Measurements from ENCODE around the gene ZNF783.
A peak's percentile ranks its signal among the peaks of the same experiment; 100 is the strongest.
"Not testable (repeated sequence)": the region's sequence is repeated elsewhere in the genome, so short reads cannot be mapped to it uniquely, and the experiment has no call there.

ZNF783 gene

GRCh38 chr7:149307775-149308501 is 45.9 kb downstream of the ZNF783 start:
- Histone ChIP-seq H3K9me3 (replicated peaks; ENCODE audit: low read length) (no peaks in the 10 kb centered on the region), H3K9ac (ENCODE audit: low read depth, low read length) (no peak overlapping the region), H3K4me2 (ENCODE audit: low read length) (no peak overlapping the region), H3K4me1 (ENCODE audit: control insufficient read depth, insufficient read depth, low read length) (no peaks in the 10 kb centered on the region), H3K36me3 (ENCODE audit: insufficient read depth, low read length) (no peaks in the 10 kb centered on the region), H3K27me3 (ENCODE audit: control insufficient read depth, insufficient read depth, low read length) (peaks cover 3% of the 10 kb centered on the region), H3K4me3 (ENCODE audit: low read length) (no peak overlapping the region)

DNA sequence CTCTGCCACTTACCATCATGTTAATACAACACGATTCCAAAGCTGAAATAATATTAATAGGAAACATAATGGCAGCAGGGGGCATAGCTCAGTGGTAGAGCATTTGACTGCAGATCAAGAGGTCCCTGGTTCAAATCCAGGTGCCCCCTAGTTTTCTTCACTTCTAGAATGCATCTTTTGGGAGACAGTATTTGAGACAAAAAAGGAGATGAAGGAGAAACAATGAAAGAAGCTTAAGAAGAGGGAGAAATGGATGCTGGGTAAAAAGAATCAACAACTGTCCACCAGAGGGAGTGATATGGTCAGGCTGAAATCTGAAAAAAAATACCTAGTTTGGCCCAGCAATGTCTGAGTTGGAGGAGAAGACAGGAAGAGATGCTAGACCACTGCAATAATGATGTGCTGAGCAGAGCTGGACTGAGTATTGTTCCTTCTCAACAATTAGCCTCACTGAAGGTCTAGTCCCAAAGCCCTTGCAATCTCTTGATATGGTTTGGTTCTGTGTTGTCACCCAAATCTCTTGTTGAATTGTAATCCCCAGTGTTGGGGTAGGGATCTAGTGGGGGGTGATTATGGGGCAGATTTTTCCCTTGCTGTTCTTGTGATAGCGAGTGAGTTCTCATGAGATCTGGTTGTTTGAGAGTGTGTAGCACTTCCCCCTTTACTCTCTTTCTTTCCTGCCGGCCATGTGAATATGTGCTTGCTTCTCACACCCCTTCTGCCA is 48.3 kb downstream of the ZNF783 start:
- Histone ChIP-seq H3K4me2 (ENCODE audit: low read length) (no peak overlapping the region), H3K9me3 (replicated peaks; ENCODE audit: low read length) (no peaks in the 10 kb centered on the region), H3K4me1 (ENCODE audit: control insufficient read depth, insufficient read depth, low read length) (no peaks in the 10 kb centered on the region), H3K4me3 (ENCODE audit: low read length) (no peak overlapping the region), H3K9ac (ENCODE audit: low read depth, low read length) (no peak overlapping the region), H3K36me3 (ENCODE audit: insufficient read depth, low read length) (no peaks in the 10 kb centered on the region), H3K27me3 (ENCODE audit: control insufficient read depth, insufficient read depth, low read length) (peaks cover 3% of the 10 kb centered on the region)

DNA sequence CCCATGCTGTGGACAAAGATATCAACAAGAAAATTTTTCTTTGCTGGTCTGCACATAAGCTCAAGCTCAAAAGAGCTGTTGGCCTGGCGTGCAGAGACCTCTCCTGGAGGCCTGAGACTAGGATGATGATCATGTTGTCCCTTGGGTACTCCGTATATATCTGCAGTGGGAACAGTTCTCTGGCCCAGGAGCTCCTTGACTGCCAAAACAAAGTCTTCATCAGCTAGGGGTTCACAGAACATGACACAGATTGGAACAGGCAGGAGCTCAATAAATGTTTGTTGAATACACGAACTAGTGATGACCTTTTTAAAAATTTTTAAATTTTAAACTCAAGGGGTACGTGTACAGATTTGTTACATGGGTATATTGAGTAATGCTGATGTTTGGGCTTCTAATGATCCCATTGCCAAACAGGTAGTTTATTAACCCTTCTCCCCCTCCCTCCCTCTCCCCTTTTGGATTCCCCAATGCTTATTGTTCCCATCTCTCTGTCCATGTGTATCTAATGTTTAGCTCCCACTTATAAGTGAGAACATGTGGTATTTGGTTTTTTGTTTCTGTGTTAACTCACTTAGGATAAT is 49.1 kb downstream of the ZNF783 start:
- Histone ChIP-seq H3K9ac (ENCODE audit: low read depth, low read length) (no peak overlapping the region), H3K9me3 (replicated peaks; ENCODE audit: low read length) (no peaks in the 10 kb centered on the region), H3K4me3 (ENCODE audit: low read length) (no peak overlapping the region), H3K4me1 (ENCODE audit: control insufficient read depth, insufficient read depth, low read length) (no peaks in the 10 kb centered on the region), H3K27me3 (ENCODE audit: control insufficient read depth, insufficient read depth, low read length) (peaks cover 4% of the 10 kb centered on the region), H3K36me3 (ENCODE audit: insufficient read depth, low read length) (no peaks in the 10 kb centered on the region), H3K4me2 (ENCODE audit: low read length) (no peak overlapping the region)

GRCh38 chr7:149313981-149314380 is 52.0 kb downstream of the ZNF783 start:
- Histone ChIP-seq H3K27me3 (ENCODE audit: control insufficient read depth, insufficient read depth, low read length) (peaks cover 22% of the 10 kb centered on the region), H3K4me1 (ENCODE audit: control insufficient read depth, insufficient read depth, low read length) (no peaks in the 10 kb centered on the region)

GRCh38 chr7:149316606-149317005 is 54.6 kb downstream of the ZNF783 start:
- H3K9ac ChIP-seq (ENCODE audit: low read depth, low read length) = no peak overlapping the region
- H3K4me1 ChIP-seq (ENCODE audit: control insufficient read depth, insufficient read depth, low read length) = no peaks in the 10 kb centered on the region
- no peak overlapping the region for H3K4me2 ChIP-seq (ENCODE audit: low read length)
- peaks cover 25% of the 10 kb centered on the region for H3K27me3 ChIP-seq (ENCODE audit: control insufficient read depth, insufficient read depth, low read length)
- no peaks in the 10 kb centered on the region for H3K9me3 ChIP-seq (replicated peaks; ENCODE audit: low read length)
- no peak overlapping the region for H3K4me3 ChIP-seq (ENCODE audit: low read length)
- no peaks in the 10 kb centered on the region for H3K36me3 ChIP-seq (ENCODE audit: insufficient read depth, low read length)

More at GRCh38 chr7:149313981-149314380, 52.0 kb downstream of the ZNF783 start:
- Histone ChIP-seq H3K9me3 (replicated peaks; ENCODE audit: low read length) (no peaks in the 10 kb centered on the region), H3K4me2 (ENCODE audit: low read length) (no peak overlapping the region), H3K36me3 (ENCODE audit: insufficient read depth, low read length) (no peaks in the 10 kb centered on the region), H3K4me3 (ENCODE audit: low read length) (no peak overlapping the region), H3K9ac (ENCODE audit: low read depth, low read length) (no peak overlapping the region)

DNA sequence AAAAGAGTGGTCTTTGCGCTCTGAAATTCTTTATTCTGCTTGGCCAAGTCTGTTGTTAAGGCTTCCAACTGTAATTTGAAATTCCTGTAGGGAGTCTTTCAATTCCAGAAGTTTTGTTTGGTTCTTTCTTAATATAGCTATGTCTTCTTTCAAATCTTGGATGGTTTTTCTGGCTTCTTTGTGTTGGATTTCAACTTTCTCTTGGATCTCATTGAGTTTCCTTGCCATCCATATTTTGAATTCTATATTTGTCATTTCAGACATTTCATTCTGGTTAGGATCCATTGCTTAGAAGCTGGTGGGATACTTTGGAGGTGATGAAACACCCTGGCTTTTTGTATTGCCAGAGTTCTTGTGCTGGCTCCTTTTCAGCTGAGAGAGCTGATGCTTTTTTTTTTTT is 55.5 kb downstream of the ZNF783 start:
- Histone ChIP-seq H3K9me3 (replicated peaks; ENCODE audit: low read length) (no peaks in the 10 kb centered on the region), H3K36me3 (ENCODE audit: insufficient read depth, low read length) (no peaks in the 10 kb centered on the region), H3K4me3 (ENCODE audit: low read length) (no peak overlapping the region), H3K9ac (ENCODE audit: low read depth, low read length) (no peak overlapping the region), H3K27me3 (ENCODE audit: control insufficient read depth, insufficient read depth, low read length) (peaks cover 25% of the 10 kb centered on the region), H3K4me1 (ENCODE audit: control insufficient read depth, insufficient read depth, low read length) (no peaks in the 10 kb centered on the region), H3K4me2 (ENCODE audit: low read length) (no peak overlapping the region)

DNA sequence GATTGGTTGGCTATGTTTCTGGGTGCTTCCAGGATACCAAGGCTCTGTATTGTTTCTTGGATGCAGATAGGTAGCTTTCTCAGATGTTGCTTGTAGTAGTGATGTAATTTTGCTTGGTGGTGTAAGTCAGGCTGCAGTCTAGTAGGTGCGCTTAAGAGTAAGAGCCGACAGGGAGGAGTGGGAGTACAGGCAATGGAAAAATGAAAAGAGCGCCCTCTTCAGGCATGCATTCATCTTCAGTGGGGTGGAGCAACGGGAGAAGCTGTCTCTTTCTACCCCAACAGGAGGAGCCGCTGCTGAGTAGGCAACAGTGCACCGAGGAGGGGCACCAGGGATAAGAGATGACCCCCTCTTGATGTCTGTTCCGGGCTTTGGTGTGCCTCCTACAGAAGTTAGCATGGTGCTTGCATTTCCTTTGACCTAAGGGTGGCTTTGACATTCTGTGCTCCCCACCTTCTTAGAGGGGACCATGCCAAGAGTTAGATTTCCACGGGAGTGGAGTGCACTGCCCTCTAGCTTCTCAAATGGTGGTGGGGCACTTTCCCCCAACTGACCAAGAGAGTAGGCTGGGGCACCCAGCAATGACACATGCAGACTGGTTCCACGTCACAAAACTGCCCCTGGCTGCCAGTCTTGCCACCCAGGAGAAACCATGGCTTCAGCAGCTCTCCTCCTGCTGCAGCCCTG is 56.1 kb downstream of the ZNF783 start:
- H3K4me1 ChIP-seq (ENCODE audit: control insufficient read depth, insufficient read depth, low read length) = no peaks in the 10 kb centered on the region
- H3K36me3 ChIP-seq (ENCODE audit: insufficient read depth, low read length) = no peaks in the 10 kb centered on the region
- no peaks in the 10 kb centered on the region for H3K9me3 ChIP-seq (replicated peaks; ENCODE audit: low read length)
- peaks cover 25% of the 10 kb centered on the region for H3K27me3 ChIP-seq (ENCODE audit: control insufficient read depth, insufficient read depth, low read length)
- no peak overlapping the region for H3K9ac ChIP-seq (ENCODE audit: low read depth, low read length)
- no peak overlapping the region for H3K4me2 ChIP-seq (ENCODE audit: low read length)
- H3K4me3 ChIP-seq (ENCODE audit: low read length) = no peak overlapping the region

GRCh38 chr7:149319376-149319775 is 57.4 kb downstream of the ZNF783 start:
- peaks cover 25% of the 10 kb centered on the region for H3K27me3 ChIP-seq (ENCODE audit: control insufficient read depth, insufficient read depth, low read length)

DNA sequence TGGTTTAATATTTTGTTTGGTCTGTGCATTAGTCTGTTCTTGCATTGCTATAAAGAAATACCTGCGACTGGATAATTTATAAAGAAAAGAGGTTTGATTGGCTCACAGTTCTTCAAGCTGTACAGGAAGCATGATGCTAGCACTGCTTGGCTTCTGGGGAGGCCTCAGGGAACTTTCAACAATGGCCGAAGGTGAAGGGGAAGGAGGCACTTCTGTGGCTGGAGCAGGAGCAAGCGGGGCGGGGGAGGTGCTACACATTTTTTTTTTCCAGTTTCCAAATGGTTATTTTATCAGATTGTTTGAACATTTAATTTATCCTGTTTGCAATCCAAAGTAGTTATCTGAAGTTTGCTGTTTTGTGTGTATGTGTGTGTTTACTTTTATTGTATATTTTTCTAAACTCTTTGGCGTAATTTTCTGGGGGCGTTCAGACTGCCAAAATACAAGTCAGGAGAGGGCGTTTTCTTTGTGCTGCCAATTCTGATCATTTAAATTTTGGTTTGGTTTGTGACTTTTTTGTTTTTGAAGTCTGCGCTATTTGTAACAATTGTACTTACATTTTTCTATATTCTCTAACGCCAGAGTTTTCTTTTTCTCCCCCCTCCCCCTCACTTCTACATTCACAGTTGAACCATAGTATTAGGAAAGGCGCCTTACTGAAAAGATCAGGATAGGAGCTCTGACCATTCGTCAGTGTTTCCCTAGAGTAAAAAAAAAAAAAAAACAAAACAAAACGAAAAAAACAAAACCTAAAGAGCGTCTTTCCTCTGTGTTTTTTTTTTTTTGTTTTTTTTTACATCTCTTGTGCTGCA is 58.5 kb downstream of the ZNF783 start:
- Histone ChIP-seq H3K27me3 (ENCODE audit: control insufficient read depth, insufficient read depth, low read length) (peaks cover 25% of the 10 kb centered on the region), H3K36me3 (ENCODE audit: insufficient read depth, low read length) (no peaks in the 10 kb centered on the region), H3K9ac (ENCODE audit: low read depth, low read length) (no peak overlapping the region), H3K9me3 (replicated peaks; ENCODE audit: low read length) (no peaks in the 10 kb centered on the region), H3K4me1 (ENCODE audit: control insufficient read depth, insufficient read depth, low read length) (no peaks in the 10 kb centered on the region), H3K4me2 (ENCODE audit: low read length) (peak overlapping the region; percentile 79), H3K4me3 (ENCODE audit: low read length) (no peak overlapping the region)

More at GRCh38 chr7:149319376-149319775, 57.4 kb downstream of the ZNF783 start:
- Histone ChIP-seq H3K4me2 (ENCODE audit: low read length) (no peak overlapping the region), H3K36me3 (ENCODE audit: insufficient read depth, low read length) (no peaks in the 10 kb centered on the region), H3K9me3 (replicated peaks; ENCODE audit: low read length) (no peaks in the 10 kb centered on the region), H3K4me3 (ENCODE audit: low read length) (no peak overlapping the region), H3K9ac (ENCODE audit: low read depth, low read length) (no peak overlapping the region), H3K4me1 (ENCODE audit: control insufficient read depth, insufficient read depth, low read length) (no peaks in the 10 kb centered on the region)

DNA sequence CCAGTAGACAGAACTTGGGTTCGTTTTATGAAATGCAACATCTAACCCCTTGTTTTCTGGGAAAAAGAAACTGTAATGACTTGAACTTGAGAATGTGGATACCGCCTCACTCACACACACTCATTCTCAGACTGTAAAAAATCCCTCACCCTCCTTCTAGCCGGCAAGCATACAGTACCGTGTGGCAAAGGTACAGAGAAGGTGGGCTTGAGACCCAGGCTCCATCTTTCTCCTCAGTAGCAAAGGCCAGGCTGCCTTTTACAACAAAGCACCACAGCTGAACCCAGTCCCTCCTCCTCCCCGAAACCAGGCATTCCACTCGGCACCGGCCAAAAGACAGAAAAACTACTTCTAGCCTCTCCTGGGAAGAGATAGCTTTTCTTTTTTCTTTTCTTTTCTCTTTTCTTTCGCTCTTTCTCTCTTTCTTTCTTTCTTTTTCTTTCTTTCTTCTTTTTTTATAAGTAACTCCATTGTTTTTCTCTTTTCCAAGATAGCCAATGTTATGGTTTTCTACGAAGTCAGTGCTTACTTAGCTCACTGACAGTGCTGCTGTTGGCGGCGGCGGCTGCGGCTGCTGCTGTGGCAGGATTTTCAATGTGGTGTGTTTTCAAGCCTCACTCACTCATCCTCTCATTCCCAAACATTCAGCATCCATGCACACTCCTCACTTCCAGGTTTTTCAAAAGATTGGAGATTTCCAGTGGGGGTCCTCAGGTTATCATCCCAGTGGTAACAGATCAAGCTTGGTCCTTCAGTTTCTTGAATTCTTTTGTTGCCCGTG is 59.3 kb downstream of the ZNF783 start:
- not testable (repeated sequence) for H3K9me3 ChIP-seq (replicated peaks; ENCODE audit: low read length); H3K4me1 ChIP-seq (ENCODE audit: control insufficient read depth, insufficient read depth, low read length); H3K36me3 ChIP-seq (ENCODE audit: insufficient read depth, low read length)
- Histone ChIP-seq H3K4me3 (ENCODE audit: low read length) (peak overlapping the region; percentile 70), H3K9ac (ENCODE audit: low read depth, low read length) (peak overlapping the region; percentile 52), H3K27me3 (ENCODE audit: control insufficient read depth, insufficient read depth, low read length) (peaks cover 20% of the 10 kb centered on the region), H3K4me2 (ENCODE audit: low read length) (peak overlapping the region; percentile 79)
